GM13977 (cell line): ENCODE data around the gene EPN3.

ENCODE experiments used
- DNase-seq: peaks from one replicate; pipeline ENCODE4 v3.0.0; 2012; ENCODE audit warnings: low spot score
- CTCF ChIP-seq: IDR thresholded peaks from 2 replicates; pipeline ENCODE4 v1.5.1; 2012; ENCODE audit warnings: mild to moderate bottlenecking, control low read depth; ENCODE audit not compliant: insufficient read depth; ENCODE audit errors: extremely low read depth, missing control alignments
- in situ Hi-C: fragments of 300-500 bp; cut with MboI; formaldehyde crosslinking; loops from one replicate; pipeline ENCODE4 v1.12.0; 2022; ENCODE audit warnings: low sequenced_read_pairs, low pct_unique_long_range_greater_than_20kb, mixed read lengths, inconsistent platforms; ENCODE audit not compliant: unreplicated experiment

EPN3 gene

GRCh38 chr17:50547736-50548083 lies 15.2 kb downstream of the EPN3 start:
- no peak for DNase-seq
- no peak for TF ChIP-seq CTCF
- in situ Hi-C loops, result no loop called here

- DNase-seq, result no peak
- TF ChIP-seq CTCF, result no peak
- in situ Hi-C loops, result no loop called here
Observed at GRCh38 chr17:50548831-50549230, 16.3 kb downstream of the EPN3 start.

GRCh38 chr17:50549256-50549941 lies 16.9 kb downstream of the EPN3 start:
- DNase-seq, result no peak
- in situ Hi-C loops, result no loop called here
- TF ChIP-seq CTCF, result no peak

- in situ Hi-C loops, result no loop called here
- no peak for TF ChIP-seq CTCF
- DNase-seq, result no peak
Observed at GRCh38 chr17:50549969-50550368, 17.4 kb downstream of the EPN3 start.

- TF ChIP-seq CTCF, result peak; percentile 55
- in situ Hi-C loops, result no loop called here
- DNase-seq, result no peak
Observed at GRCh38 chr17:50550661-50551432, 18.3 kb downstream of the EPN3 start.

- in situ Hi-C loops, result no loop called here
- DNase-seq, result no peak
- no peak for TF ChIP-seq CTCF
Observed at GRCh38 chr17:50551433-50551815, 18.9 kb downstream of the EPN3 start.

- DNase-seq, result no peak
- in situ Hi-C loops, result no loop called here
- no peak for TF ChIP-seq CTCF
Observed at GRCh38 chr17:50551884-50552283, 19.3 kb downstream of the EPN3 start.
